Measurements from ENCODE around the gene MAP7.

GRCh38 chr6:136562211-136562610 lies 12.0 kb upstream of the MAP7 start:
- TF ChIP-seq POLR2AphosphoS5 (IDR thresholded peaks at IDR 0.05; ENCODE audit: low read depth, low read length) = no peak
- TF ChIP-seq POLR2A (IDR thresholded peaks at IDR 0.05; ENCODE audit: low read depth, low read length) = no peak
- no peak for TF ChIP-seq SPI1 (IDR thresholded peaks at IDR 0.05; ENCODE audit: low read depth, low read length)

Data from GM12891 (cell line).